ENCODE data around the gene PTGR3. TPM values are rescaled to one million over a fixed set of nuclear protein-coding genes. Genes with fewer than 3 reads are reported as not detected.
"Not testable (repeated sequence)": the region's sequence is repeated elsewhere in the genome, so short reads cannot be mapped to it uniquely, and the experiment has no call there.

The PTGR3 gene
- total RNA-seq, 1 experiment from 2014 or later = 17.9 TPM

- no peak for DNase-seq (ENCODE audit: extremely low read depth, low read depth)
Measured at GRCh38 chr18:75204269-75204731, 4.6 kb downstream of the PTGR3 start.

- no peak for DNase-seq (ENCODE audit: extremely low read depth, low read depth)
Measured at GRCh38 chr18:75203416-75204268, 5.3 kb downstream of the PTGR3 start.

GRCh38 chr18:75202696-75203365 lies 6.1 kb downstream of the PTGR3 start:
- DNase-seq (ENCODE audit: extremely low read depth, low read depth) = no peak

- no peak for DNase-seq (ENCODE audit: extremely low read depth, low read depth)
Measured at GRCh38 chr18:75201282-75202270, 7.4 kb downstream of the PTGR3 start.

- no peak for DNase-seq (ENCODE audit: extremely low read depth, low read depth)
Measured at GRCh38 chr18:75200605-75201280, 8.2 kb downstream of the PTGR3 start.

- DNase-seq (ENCODE audit: extremely low read depth, low read depth) = no peak
Measured at GRCh38 chr18:75200071-75200470, 8.9 kb downstream of the PTGR3 start.

GRCh38 chr18:75199327-75199726 lies 9.6 kb downstream of the PTGR3 start:
- no peak for DNase-seq (ENCODE audit: extremely low read depth, low read depth)

- DNase-seq (ENCODE audit: extremely low read depth, low read depth) = no peak
Measured at GRCh38 chr18:75198036-75198435, 10.9 kb downstream of the PTGR3 start.

- DNase-seq (ENCODE audit: extremely low read depth, low read depth) = no peak
Measured at GRCh38 chr18:75192899-75193298, 16.0 kb downstream of the PTGR3 start.

- no peak for DNase-seq (ENCODE audit: extremely low read depth, low read depth)
Measured at GRCh38 chr18:75189696-75190095, 19.2 kb downstream of the PTGR3 start.

GRCh38 chr18:75187702-75188101 lies 21.2 kb downstream of the PTGR3 start:
- DNase-seq (ENCODE audit: extremely low read depth, low read depth) = not testable (repeated sequence)

GRCh38 chr18:75185460-75185859 lies 23.5 kb downstream of the PTGR3 start:
- DNase-seq (ENCODE audit: extremely low read depth, low read depth) = no peak

- DNase-seq (ENCODE audit: extremely low read depth, low read depth) = no peak
Measured at GRCh38 chr18:75183973-75184493, 24.9 kb downstream of the PTGR3 start.

- no peak for DNase-seq (ENCODE audit: extremely low read depth, low read depth)
Measured at GRCh38 chr18:75183524-75183923, 25.4 kb downstream of the PTGR3 start.

- DNase-seq (ENCODE audit: extremely low read depth, low read depth) = no peak
Measured at GRCh38 chr18:75179819-75180600, 28.9 kb downstream of the PTGR3 start.

GRCh38 chr18:75178376-75178775 lies 30.6 kb downstream of the PTGR3 start:
- DNase-seq (ENCODE audit: extremely low read depth, low read depth) = no peak

GRCh38 chr18:75176849-75177248 lies 32.1 kb downstream of the PTGR3 start:
- DNase-seq (ENCODE audit: extremely low read depth, low read depth) = no peak

GRCh38 chr18:75173738-75174137 lies 35.2 kb downstream of the PTGR3 start:
- no peak for DNase-seq (ENCODE audit: extremely low read depth, low read depth)

GRCh38 chr18:75173125-75173432 lies 35.9 kb downstream of the PTGR3 start:
- DNase-seq (ENCODE audit: extremely low read depth, low read depth) = no peak

All from NCI-H460 (cell line).